Right lung (tissue), 10 donors: ENCODE data around the gene ETV4. TPM values are rescaled to one million over a fixed set of nuclear protein-coding genes. Genes with fewer than 3 reads are reported as not detected.

Source experiments
- DNase-seq, 2 donors: peaks; one replicate each; pipeline ENCODE4 v3.0.0-alpha.2; 2013
- long read RNA-seq, 8 donors: transcript quantifications; one replicate each; lab custom pipeline, GENCODE V29; 2026
- polyA plus RNA-seq, 5 donors: library from polyadenylated mRNA; unstranded; fragments of 120-200 nt; gene quantifications; one replicate each; pipeline versions ENCODE4 v1.2.1 to v1.2.3, GENCODE V29; 2013; ENCODE audit warnings: inconsistent platforms in 1 of 5, low replicate concordance in 1 of 5; ENCODE audit not compliant: insufficient read length in 5 of 5, insufficient read depth in 1 of 5

The ETV4 gene
- polyA plus RNA-seq: 10 to 100 TPM in 3 of 5 donors, 1 to 10 TPM in 2; 8.8 to 22.0 (median 16.7) TPM
- long read RNA-seq, donor 1, partial matches to known transcripts: 11 of 13 reads
- long read RNA-seq, donor 1, other reads (novel, unspliced or antisense): 0 of 13 reads
- long read RNA-seq, donor 2, partial matches to known transcripts: 0 of 3 reads
- long read RNA-seq, donor 2, other reads (novel, unspliced or antisense): 0 of 3 reads
- long read RNA-seq, donor 3, partial matches to known transcripts: 0 of 1 reads
- long read RNA-seq, donor 3, other reads (novel, unspliced or antisense): 0 of 1 reads
- long read RNA-seq, donor 4, partial matches to known transcripts: 0 of 1 reads
- long read RNA-seq, donor 4, other reads (novel, unspliced or antisense): 0 of 1 reads
- long read RNA-seq, donor 5, partial matches to known transcripts: 0 of 1 reads
- long read RNA-seq, donor 5, other reads (novel, unspliced or antisense): 0 of 1 reads
- long read RNA-seq, donor 6, partial matches to known transcripts: 0 of 2 reads
- long read RNA-seq, donor 6, other reads (novel, unspliced or antisense): 0 of 2 reads
- long read RNA-seq, donor 7, partial matches to known transcripts: 0 of 1 reads
- long read RNA-seq, donor 7, other reads (novel, unspliced or antisense): 0 of 1 reads
- long read RNA-seq, donor 8, partial matches to known transcripts: 0 of 1 reads
- long read RNA-seq, donor 8, other reads (novel, unspliced or antisense): 0 of 1 reads

- DNase-seq: peak; percentile 87 to 88
These were observed at the start of gene ETV4 for GRCh38 chr17:43546319-43547188. ETV4 (minus strand) TSS chr17:43546340; CDS start chr17:43545617, 723 bp downstream.

DNA sequence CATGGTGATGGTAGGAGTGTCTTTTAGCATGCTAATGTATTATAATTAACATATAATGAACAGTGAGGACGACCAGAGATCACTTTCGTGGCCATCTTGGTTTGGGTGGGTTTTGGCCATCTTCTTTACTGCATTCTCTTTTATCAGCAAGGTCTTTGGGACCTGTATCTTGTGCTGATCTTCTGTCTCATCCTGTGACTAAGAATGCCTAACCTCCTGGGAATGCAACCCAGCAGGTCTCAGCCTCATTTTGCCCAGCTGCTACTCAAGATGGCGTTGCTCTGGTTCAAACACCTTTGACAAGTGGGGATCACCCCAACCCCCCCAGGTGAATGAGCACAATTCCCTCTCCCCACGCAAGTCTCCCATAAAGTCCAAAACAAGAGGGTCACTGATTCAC, 49.3 kb upstream of the ETV4 start:
- DNase-seq: no peak

DNA sequence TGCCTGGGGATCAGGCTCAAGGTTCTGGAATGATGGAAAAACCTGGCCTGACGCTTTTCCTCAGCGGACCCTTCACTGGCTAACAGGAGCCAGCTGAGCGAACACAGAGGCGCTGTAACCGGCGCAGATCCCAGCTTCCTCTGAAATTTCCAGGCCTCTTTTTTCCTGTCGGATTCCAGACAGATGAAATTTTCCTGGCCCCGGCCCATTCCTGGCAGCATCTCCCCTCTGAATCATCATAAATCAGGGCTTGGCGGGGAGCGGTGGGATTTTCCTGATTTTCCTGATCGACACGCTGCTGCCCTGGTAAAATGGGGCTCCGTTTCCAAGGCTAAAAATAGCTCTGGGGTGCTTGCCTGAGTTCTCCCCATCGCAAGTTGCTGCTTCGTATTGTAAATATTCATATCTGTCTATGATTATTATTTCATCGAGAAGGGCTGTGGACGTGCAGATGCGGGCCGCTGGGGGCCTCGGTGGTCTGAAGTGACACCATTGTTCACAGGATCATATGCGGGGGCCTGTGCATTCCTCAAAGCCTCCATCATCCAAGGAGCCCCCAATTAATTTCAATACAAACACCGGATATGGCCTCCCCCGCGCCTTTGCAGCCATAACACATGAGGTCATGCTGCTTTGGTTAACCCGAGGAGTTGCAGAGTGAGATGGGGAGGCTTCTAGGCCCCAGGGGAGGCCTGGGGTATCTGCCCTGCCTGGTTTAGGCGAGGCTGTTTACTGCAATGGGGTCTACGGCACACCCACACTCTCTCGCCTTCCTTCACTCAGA, 45.8 kb upstream of the ETV4 start:
- DNase-seq: peak; percentile 62 to 75

DNA sequence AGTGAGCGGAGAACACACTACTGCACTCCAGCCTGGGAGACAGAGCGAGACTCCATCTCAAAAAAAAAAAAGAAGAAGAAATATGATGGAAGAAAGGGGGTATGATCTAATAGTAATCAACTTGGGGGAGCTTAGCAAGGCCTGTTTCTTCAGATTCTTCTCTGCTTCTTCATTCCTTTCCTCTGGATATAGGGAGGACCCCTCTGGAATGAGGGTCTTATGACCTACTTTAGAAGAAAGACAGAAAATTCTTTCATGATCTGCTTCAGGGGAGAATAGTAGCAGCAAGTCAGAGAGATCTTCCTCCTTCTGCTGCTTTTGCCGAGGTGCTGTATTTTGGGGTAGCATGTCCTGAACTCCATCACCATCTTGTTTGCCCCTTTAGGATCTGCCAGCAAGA, 44.9 kb upstream of the ETV4 start:
- no peak for DNase-seq

- DNase-seq: no peak
These were observed 42.7 kb upstream of the ETV4 start for GRCh38 chr17:43588664-43589435.

DNA sequence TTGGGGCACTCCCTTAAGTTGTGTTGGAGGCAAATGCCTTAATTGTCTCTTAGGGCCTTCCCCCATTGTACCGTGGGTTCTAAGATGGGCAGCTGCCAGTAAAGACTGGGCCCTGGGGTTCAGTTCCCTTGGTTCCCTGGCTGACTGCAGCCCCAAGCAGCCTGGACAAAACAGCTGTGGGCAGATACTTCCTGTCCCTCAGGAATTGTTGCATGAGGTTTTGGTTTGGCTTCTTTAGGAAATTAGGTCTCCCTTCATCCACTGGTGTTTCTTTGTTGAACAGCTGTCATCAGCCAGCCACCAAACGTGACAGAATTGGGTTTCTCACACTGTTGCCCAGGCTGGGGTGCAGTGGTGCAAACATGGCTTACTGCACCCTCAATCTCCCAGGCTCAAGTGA, 42.0 kb upstream of the ETV4 start:
- no peak for DNase-seq

DNA sequence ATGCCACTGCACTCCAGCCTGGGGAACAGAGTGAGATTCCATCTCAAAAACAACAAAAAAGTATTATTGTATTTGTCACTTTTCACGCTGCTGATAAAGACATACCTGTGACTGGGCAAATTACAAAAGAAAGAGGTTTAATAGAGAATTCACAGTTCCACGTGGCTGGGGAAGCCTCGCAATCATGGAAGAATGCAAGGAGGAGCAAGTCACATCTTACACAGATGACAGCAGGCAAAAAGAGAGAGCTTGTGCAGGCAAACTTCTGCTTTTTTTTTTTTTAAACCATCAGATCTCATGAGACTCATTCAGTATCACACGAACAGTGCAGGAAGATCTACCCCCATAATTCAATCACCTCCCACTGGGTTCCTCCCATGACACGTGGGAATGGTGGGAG, 41.5 kb upstream of the ETV4 start:
- no peak for DNase-seq

DNA sequence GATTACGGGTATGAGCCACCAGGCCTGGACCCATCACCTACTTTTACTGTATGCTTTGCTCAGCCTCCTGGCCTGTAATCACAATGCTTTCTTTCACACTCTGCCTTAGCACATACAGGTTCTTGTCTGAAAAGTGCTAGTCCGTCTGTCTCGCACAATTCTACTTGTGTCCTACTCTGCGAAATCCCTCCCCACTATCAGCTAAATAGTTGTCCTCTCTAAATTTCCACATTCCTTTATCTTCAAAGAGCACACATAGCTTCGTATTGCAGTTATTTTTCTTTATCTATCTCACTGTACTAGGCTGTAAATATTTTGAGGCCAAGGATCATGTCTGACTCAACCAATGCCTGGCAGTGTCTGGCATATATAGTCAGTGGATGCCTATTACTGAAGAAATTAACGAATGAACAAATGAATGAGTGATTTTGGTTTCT, 38.5 kb upstream of the ETV4 start:
- no peak for DNase-seq

GRCh38 chr17:43583332-43583731, 37.2 kb upstream of the ETV4 start:
- DNase-seq: no peak

DNA sequence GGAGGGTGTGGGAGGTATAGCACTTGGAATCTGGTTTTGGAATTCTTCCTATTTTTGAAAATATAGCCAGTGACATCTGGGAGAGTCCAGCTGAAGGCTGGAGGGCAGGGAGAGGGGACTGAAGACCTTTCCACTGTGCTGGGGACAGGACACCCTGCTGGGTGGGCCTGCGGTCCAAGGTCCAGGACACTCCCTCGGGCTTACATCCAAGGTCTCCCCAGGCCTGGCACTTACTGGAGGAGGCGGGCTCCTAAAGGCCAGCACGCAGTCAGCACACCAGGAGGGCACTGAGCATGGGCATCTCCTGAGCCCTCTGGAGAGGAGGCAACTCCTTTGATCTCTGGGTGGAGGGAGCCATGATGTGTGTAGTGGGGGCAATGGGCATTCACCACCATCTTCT, 35.5 kb upstream of the ETV4 start:
- DNase-seq: no peak

- no peak for DNase-seq
These were observed 35.0 kb upstream of the ETV4 start for GRCh38 chr17:43581130-43581529.

DNA sequence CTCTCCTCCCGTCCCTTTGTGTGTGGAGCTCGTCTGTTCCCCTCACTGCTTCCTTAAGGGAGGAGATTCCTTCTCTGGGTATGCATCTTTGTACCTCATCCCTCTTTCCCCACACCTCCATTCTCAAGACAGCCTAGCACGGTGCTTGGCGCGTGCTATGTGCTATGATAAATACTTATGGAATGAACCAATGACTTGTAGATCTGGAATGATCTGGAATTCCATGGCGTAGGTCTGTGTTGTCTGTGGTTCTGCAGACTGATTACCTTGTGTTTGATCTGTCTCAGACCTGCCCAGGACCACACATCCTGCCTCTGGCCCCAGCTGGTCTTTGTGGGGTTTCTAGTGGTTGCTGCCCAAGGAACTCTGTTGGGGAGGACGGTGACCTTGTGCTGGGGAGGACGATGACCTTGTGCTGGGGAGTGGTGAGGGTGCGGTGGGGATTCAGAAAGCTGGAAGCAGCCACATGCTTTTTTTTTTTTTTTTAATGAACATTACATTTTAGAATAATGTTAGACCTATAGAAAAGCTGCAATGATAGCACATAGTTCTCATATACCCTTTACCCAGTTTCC, 33.5 kb upstream of the ETV4 start:
- DNase-seq: no peak

DNA sequence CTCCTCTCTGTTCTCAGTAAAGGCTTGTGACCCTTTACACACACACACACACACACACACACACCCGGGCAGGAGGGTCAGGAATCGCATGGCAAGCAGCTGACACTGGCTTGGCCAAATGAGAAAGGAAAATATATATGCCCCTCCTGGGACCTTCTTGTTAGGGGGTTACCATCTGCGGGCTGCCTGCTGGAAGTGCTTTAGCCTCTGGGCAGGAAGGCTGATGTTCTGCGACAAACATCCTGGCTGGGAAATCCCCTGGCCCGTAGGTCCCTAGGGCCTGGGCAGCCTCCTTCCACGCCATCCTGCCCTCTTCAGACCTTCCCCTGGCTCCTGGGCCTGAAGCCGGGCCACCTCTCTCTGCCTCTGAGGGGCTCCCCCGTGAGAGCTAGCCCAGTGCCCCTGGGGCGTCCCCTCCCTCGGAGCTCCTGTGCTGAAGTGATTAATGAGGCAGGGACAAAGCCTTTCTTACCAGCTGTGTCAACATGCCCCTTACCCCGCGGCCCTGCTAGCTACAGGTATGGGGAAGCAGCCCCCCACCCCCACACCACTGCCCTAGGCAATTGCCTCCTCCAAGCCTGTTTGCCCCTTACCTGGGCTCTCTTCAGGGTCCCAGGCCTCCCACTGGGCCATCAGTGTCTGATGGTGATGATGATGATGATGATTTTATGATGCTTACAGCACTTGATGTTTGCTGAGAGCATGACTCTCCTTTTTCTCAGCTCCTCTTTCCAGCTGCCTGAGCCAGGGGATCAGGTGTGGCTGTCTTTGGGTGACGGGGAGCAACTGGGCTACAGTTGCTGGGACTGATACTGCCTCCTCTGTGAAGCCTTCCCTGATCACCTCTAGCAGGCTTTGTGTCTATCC, 32.8 kb upstream of the ETV4 start:
- no peak for DNase-seq

DNA sequence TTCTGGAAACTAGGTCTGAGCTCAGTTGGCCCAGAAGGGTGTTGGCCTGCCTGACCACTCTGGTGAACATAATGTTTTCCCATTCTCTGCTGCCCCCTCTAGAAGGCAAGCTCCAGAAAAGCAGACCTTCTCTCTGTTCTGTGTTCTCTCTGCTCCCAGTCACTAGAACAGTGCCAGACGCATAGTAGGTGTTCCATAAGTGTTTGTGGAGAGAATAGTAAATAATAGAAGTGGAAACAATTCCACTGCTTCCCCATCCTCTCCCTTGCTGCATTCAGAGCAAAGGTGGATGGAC, 32.2 kb upstream of the ETV4 start:
- no peak for DNase-seq

GRCh38 chr17:43577664-43578403, 31.7 kb upstream of the ETV4 start:
- no peak for DNase-seq

- peak; percentile 70 to 75 for DNase-seq
These were observed 30.6 kb upstream of the ETV4 start for GRCh38 chr17:43576563-43577229.

DNA sequence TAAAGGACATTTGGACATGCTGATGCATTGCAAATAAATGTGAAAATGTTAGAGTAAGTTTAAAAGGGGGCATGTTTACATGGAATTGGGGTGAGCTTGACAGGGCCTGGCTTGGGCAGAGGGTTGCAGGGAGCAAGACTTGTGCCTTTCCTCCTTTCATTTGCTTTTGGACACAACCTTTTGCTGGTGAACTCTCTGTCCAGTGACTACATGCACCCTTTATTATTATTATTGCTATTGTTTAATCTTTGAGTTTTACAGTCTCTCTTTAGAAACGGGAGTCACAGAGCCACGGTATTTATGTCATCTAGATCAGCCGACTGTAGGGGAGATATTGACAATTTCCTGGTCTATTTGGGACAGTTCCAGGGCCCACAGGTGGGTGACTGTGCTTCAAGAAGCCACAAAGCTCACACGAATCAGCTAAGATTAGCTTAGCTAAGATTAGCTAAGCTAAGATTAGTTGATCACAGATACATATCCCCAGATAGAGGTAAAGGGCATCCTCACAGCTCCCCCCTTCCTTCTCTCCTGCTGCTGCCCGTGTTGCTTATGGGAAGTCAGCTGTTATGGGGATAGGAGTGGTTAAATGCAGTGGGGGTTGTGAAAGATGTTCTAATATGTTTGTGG, 28.9 kb upstream of the ETV4 start:
- no peak for DNase-seq
